NCI-H2029 (cell line): ENCODE data around the gene PRKCA.
A peak's percentile ranks its signal among the peaks of the same experiment; 100 is the strongest.
"Not testable (repeated sequence)": the region's sequence is repeated elsewhere in the genome, so short reads cannot be mapped to it uniquely, and the experiment has no call there.

Experiments used
- DNase-seq: peaks from one replicate; lab custom pipeline; 2025; lab: John Stamatoyannopoulos, UW

The PRKCA gene

GRCh38 chr17:66301864-66302741, at the start of gene PRKCA:
TSS of gene PRKCA (plus strand) at chr17:66302613.
- peak; percentile 19 for DNase-seq

- DNase-seq: not testable (repeated sequence)
Observed at GRCh38 chr17:66253458-66253857, 49.0 kb upstream of the PRKCA start.

DNA sequence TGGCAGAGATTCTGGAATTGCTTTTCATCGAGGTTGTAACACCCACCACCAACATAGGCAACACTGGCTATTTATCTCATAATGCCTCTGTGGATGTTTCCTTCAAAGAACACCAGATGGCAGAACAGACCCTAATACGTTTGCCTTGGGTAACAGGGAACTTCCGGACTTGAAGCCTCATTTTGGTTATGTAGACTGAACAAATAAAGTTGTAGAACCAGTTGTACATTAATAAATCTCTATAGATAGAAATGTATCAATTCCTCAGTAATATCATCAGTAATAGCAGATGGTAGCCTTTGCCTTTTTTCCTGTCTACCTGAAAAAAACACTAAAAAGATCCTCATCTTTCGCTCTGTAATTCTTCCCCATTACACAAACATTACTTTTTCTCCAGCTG, 47.3 kb upstream of the PRKCA start:
- peak; percentile 42 for DNase-seq

DNA sequence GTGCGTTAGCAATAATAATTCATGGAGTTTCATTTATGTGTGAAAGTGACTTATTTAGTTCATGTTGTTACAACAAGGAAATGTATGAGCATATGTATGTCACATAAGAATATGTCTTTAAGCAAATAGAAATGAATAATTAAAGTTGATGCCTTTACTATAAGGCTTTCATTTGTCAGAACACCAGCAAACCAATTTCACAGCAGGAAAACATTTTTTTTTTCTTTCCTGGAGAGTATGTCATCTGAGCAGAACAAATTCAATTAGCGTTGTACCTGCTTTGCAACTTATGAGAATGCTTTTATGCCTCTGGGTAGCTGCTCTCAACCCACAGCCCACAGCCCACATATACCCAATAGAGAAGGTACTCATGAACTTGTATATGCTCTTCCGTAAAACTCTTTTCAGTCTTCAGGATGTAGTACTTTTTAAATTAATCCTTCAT, 46.9 kb upstream of the PRKCA start:
- DNase-seq: no peak

GRCh38 chr17:66260275-66260674, 42.1 kb upstream of the PRKCA start:
- no peak for DNase-seq

GRCh38 chr17:66260688-66261087, 41.7 kb upstream of the PRKCA start:
- no peak for DNase-seq

GRCh38 chr17:66262767-66263166, 39.6 kb upstream of the PRKCA start:
- no peak for DNase-seq

DNA sequence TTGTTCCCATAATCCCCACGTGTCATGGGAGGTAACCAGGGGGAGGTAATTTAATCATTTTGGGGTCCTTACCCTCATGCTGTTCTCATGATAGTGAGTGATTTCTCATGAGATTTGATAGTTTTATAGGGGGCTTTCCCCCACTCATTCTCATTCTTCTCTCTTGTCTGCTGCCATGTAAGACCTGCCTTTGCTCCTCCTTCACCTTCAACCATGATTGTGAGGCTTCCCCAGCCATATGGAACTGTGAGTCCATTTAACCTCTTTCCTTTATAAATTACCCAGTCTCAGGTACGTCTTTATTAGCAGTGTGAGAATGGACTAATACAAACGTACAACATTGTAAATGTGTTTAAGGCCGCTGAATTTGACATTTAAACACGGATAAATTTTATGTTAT, 37.7 kb upstream of the PRKCA start:
- no peak for DNase-seq

DNA sequence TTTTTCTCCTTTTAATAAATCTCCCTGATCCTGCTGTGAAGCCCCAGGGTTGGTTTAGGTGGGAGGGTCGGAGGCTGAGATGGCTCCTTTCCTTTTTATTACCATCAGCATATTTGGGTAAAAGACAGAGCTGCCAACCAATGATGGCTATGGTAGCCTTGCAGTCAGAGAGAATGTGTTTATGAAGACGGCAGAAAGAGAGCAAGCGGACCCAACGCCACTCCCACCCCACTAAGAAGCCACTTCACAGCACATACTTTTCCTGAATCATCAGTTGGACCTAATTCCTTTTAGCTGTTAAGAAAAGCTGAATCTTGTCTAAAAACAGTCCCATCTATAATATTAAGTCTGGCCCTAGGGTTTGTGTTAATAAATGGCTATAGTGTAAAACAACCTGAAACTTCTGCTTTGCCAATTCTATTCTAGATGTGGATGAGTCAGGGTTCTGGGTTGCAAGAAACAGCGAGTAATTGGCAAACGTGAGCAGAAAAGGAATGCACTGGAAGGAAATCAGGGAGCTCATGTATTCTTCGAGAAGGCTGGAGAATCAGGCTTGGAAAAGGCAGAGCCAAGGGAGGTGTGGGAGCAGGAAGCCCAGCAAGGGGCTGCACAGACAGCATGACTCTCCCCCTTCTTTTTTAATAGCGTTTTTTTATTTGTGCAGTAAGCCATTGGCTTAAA, 34.0 kb upstream of the PRKCA start:
- no peak for DNase-seq

DNA sequence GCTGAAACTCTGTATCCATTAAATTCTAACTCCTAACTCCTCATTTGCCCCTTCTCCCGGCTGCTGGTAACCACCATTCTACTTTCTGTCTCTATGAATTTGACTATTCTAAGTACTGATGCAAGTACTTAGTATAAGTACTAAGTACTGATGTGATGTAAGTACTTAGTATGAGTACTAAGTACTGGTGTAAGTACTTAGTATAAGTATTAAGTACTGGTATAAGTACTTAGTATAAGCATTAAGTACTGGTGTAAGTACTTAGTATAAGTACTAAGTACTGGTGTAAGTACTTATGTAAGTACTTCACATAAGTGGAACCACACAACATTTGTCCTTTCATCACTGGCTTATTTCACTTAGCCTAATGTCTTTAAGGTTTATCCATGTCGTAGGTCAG, 32.3 kb upstream of the PRKCA start:
- DNase-seq: no peak

DNA sequence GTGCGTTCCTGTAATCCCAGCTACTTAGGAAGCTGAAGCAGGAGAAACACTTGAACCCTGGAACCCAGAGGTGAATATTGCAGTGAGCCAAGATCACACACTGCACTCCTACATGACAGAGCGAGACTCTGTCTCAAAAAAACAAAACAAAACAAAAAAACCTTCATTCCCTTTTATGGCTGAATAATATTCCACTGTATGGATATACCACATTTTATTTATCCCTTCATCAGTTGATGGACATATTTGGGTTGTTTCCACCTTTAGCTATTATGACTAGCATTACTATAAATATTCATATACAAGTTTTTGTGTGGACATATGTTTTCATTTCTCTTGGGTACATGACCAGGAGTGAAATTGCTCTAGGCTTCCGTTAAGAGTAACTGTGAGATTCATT, 30.9 kb upstream of the PRKCA start:
- no peak for DNase-seq

DNA sequence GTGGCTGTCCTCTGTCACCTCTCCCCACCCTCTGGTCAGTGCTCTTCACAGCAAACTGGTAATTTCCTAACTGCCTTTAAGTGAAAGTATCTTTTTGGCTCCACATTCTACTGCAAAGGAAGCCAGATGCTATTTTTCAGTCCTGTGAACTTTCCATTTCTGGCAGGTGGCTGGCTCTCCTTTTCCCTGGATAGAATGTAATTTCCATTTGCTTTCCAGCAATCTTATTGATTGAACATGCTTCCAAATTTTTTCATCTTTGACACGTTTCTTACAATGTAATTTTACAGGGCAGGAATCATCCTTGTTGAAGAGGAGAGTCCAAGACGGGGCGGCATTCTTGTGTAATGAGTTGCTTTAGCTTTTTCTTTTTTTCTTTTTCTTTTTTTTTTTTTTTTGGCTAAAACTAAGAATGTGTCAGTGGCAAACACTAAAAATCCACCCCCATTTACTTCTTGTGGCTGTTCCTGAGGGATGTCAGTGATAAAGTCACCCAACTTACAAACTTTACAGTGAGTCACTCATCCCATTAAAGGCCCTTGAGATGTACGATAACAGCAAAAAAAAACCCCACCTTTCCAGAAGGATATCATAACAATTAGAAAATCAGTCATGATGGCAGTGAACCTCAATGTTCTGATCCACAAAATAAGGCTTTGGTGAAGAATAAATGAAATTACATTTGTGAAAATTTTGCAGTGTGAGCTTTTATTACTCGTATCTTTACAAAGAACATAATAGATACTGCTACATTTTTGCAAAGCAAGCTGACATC, 29.4 kb upstream of the PRKCA start:
- no peak for DNase-seq

- no peak for DNase-seq
Observed at GRCh38 chr17:66273586-66273848, 28.9 kb upstream of the PRKCA start.

DNA sequence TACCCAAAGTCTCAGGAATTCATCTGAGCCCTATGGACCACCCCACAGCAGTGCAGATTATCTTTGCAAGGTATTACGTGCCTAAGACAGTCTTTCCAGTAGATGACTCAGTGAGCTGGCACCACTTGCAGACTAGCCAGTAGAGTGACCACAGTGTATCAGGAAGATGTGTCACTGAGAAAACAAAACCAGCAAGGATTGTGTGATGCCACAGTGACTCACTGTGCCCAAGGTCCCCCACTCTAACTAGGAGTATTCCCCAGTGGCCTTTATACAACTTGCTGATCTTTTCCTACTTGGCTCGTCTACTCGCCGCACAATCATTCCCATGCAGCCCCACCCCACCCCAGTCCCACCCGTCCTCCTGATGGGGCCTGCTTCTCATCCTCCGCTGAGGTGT, 26.8 kb upstream of the PRKCA start:
- DNase-seq: no peak

GRCh38 chr17:66276328-66276937, 26.0 kb upstream of the PRKCA start:
- no peak for DNase-seq

GRCh38 chr17:66277191-66277590, 25.2 kb upstream of the PRKCA start:
- DNase-seq: no peak

DNA sequence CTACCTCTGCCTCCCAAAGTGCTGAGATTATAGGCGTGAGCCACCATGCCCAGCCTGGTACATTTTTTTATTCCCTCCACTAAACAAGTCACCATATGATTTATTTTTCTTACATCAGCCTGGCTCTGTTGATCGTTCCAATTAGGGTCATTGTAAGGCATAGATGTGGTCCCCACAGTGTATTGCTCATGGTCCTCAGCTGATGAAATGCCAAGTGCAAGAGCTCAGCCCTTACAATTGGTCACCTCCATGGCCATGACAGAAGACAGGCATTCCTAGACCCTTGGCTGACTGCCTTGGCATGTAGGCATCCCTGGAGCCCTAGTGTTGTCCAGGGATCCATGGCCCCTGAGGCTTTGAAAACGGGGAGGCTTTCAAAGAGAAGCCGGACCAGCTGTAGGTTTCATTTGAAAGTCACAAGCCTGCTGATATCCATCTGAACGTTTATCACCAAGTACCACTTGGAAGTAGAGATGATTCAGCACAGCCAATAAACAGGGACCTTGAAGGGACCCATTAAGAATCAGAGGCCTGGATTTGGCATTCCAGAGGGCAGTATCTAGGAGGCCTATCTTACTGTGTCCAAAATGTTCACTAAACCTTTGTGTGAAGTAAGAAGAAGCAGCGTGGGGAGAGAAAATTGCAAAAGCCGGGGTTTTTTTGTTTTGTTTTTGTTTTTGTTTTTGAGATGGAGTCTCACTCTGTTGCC, 20.6 kb upstream of the PRKCA start:
- DNase-seq: no peak

- DNase-seq: no peak
Observed at GRCh38 chr17:66283296-66283934, 19.0 kb upstream of the PRKCA start.

DNA sequence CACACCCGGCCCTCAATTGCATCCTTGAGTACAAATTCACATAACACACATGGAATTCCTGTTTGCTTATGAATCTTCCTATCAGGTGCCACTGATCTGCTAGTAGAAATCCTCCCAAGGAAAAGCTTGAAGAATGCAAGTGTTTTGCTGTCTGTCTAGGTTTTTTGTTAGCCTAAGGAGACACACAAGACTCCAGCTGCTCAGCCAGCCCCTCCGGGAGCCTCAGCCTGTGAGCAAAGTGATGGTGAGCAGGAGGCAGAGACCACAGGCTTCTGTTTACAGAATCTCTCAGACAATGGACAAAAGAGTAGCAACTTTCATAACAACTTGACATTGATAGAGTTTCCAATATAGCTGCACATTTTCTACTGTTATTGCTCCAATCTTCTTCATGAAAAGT, 18.4 kb upstream of the PRKCA start:
- DNase-seq: no peak

DNA sequence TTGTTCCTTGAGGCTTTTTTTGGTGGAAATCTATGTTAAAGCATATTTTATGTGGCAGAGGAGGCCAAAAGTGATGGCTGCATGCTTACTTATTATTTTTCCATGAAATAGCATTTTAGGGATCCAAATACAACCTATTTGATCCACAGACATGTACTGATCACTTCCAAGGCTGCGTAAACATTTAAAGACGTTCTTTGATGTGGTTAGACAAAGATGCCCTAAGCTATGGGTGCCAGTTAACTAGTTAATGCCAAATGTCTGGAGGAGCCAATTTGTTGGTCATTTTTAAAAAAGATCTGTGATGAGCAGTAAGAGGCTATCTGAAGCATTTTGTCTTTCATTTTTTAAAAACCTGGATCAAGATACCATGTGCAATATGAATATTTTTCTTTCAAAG, 17.3 kb upstream of the PRKCA start:
- no peak for DNase-seq

GRCh38 chr17:66287911-66288310, 14.5 kb upstream of the PRKCA start:
- no peak for DNase-seq
